Measurements from ENCODE around the gene ZFC3H1. TPM values are rescaled to one million over a fixed set of nuclear protein-coding genes. Genes with fewer than 3 reads are reported as not detected.
A peak's percentile ranks its signal among the peaks of the same experiment; 100 is the strongest.

The ZFC3H1 gene
- total and polyA plus RNA-seq, 2 of the 13 experiments (the other 11 are each of a cell fraction or from before 2014, with no cell fraction given): 17.1 to 38.3 TPM

DNA sequence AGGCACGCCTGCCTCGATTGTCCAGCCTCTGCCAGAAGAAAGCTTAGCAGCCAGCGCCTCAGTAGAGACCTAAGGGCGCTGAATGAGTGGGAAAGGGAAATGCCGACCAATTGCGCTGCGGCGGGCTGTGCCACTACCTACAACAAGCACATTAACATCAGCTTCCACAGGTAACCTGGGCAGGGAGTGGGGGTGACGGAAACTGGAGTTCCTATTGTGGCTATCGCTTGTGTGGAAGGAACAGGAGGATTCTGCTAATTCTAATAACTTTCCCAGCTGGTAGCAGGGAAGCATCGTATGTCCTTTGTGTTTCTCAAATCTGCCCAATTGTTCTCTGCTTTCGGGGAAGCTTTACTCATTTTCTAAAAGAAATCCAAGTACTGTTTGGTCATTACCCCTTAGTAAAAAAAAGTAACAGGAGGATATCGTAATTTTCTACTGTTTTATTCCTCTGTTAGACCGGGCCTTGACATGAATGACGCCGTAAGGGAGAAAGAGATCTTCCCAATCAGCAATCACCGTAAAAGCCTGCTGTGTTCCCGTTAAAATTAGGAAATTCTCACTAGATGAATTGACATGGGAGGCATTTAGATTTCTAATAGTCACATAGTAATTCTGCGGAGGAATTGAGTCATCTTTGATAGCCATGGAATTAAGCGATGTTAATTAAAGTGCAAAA is 902 bp upstream of the ZFC3H1 start (continued):
- TF ChIP-seq, protein P1, sequence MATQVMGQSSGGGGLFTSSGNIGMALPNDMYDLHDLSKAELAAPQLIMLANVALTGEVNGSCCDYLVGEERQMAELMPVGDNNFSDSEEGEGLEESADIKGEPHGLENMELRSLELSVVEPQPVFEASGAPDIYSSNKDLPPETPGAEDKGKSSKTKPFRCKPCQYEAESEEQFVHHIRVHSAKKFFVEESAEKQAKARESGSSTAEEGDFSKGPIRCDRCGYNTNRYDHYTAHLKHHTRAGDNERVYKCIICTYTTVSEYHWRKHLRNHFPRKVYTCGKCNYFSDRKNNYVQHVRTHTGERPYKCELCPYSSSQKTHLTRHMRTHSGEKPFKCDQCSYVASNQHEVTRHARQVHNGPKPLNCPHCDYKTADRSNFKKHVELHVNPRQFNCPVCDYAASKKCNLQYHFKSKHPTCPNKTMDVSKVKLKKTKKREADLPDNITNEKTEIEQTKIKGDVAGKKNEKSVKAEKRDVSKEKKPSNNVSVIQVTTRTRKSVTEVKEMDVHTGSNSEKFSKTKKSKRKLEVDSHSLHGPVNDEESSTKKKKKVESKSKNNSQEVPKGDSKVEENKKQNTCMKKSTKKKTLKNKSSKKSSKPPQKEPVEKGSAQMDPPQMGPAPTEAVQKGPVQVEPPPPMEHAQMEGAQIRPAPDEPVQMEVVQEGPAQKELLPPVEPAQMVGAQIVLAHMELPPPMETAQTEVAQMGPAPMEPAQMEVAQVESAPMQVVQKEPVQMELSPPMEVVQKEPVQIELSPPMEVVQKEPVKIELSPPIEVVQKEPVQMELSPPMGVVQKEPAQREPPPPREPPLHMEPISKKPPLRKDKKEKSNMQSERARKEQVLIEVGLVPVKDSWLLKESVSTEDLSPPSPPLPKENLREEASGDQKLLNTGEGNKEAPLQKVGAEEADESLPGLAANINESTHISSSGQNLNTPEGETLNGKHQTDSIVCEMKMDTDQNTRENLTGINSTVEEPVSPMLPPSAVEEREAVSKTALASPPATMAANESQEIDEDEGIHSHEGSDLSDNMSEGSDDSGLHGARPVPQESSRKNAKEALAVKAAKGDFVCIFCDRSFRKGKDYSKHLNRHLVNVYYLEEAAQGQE (IDR thresholded peaks at IDR 0.05; ENCODE audit: borderline replicate concordance in 1 of 2, low read depth in 1 of 2, low read length in 2 of 2): no peak
- peak; percentile 16; the same call in 1 of the 2 replicates for TF ChIP-seq ZNF607 (CRISPR knock-in tag; IDR thresholded peaks at IDR 0.05; ENCODE audit: borderline replicate concordance)
- TF ChIP-seq ZNF713 (CRISPR knock-in tag; IDR thresholded peaks at IDR 0.05): no peak
- TF ChIP-seq RXRB (CRISPR knock-in tag; IDR thresholded peaks at IDR 0.05; ENCODE audit: borderline replicate concordance): no peak
- no peak for TF ChIP-seq MTF1 (CRISPR knock-in tag; IDR thresholded peaks at IDR 0.05)
- no peak for TF ChIP-seq SNAPC2 (CRISPR knock-in tag; IDR thresholded peaks at IDR 0.05)
- TF ChIP-seq ELF3 (CRISPR knock-in tag; IDR thresholded peaks at IDR 0.05): 0 out of 2 replicates have a peak, but pooled peaks have one; percentile 28
- TF ChIP-seq HDAC6 (IDR thresholded peaks at IDR 0.05; ENCODE audit: low read depth, low read length): no peak
- TF ChIP-seq KLF12 (CRISPR knock-in tag; IDR thresholded peaks at IDR 0.05; ENCODE audit: borderline replicate concordance): no peak
- TF ChIP-seq PAWR (CRISPR knock-in tag; IDR thresholded peaks at IDR 0.05; ENCODE audit: borderline replicate concordance): no peak
- 0 out of 2 replicates have a peak, but pooled peaks have one; percentile 42 for TF ChIP-seq ZNF891 (CRISPR knock-in tag; IDR thresholded peaks at IDR 0.05)
- TF ChIP-seq ZNF451 (CRISPR knock-in tag; IDR thresholded peaks at IDR 0.05): peak; percentile 15; the same call in 1 of the 2 replicates
- TF ChIP-seq, protein P2, sequence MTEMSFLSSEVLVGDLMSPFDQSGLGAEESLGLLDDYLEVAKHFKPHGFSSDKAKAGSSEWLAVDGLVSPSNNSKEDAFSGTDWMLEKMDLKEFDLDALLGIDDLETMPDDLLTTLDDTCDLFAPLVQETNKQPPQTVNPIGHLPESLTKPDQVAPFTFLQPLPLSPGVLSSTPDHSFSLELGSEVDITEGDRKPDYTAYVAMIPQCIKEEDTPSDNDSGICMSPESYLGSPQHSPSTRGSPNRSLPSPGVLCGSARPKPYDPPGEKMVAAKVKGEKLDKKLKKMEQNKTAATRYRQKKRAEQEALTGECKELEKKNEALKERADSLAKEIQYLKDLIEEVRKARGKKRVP (CRISPR knock-in tag; IDR thresholded peaks at IDR 0.05): peak in 1 of 2 experiments; percentile 59; a peak in 1 of 4 replicates
- no peak for TF ChIP-seq FOXM1 (CRISPR knock-in tag; IDR thresholded peaks at IDR 0.05)
- no peak for TF ChIP-seq HMG20B (CRISPR knock-in tag; conservative IDR thresholded peaks at IDR 0.05)
- TF ChIP-seq ATAD3A (CRISPR knock-in tag; IDR thresholded peaks at IDR 0.05): no peak
- TF ChIP-seq ZFYVE20 (CRISPR knock-in tag; IDR thresholded peaks at IDR 0.05; ENCODE audit: borderline replicate concordance, low read depth): no peak
- no peak for TF ChIP-seq ZBTB7A (CRISPR knock-in tag; IDR thresholded peaks at IDR 0.05)
- TF ChIP-seq MED8 (CRISPR knock-in tag; IDR thresholded peaks at IDR 0.05; ENCODE audit: insufficient replicate concordance): no peak
- TF ChIP-seq LCORL (IDR thresholded peaks at IDR 0.05): no peak
- TF ChIP-seq LCORL (CRISPR knock-in tag; IDR thresholded peaks at IDR 0.05): no peak
- TF ChIP-seq JARID2 (CRISPR knock-in tag; IDR thresholded peaks at IDR 0.05; ENCODE audit: insufficient replicate concordance): no peak
- peak; percentile 9; the same call in 1 of the 2 replicates for TF ChIP-seq KDM2A (CRISPR knock-in tag; IDR thresholded peaks at IDR 0.05; ENCODE audit: borderline replicate concordance, low read depth)
- TF ChIP-seq FOXO1 (CRISPR knock-in tag; IDR thresholded peaks at IDR 0.05): no peak
- no peak for TF ChIP-seq FIP1L1 (IDR thresholded peaks at IDR 0.05; ENCODE audit: borderline replicate concordance, insufficient read depth, low read depth, low read length)
- TF ChIP-seq ATF7 (IDR thresholded peaks at IDR 0.05): no peak
- no peak for TF ChIP-seq ATF7 (CRISPR knock-in tag; IDR thresholded peaks at IDR 0.05)
- TF ChIP-seq FOXC1 (CRISPR knock-in tag; IDR thresholded peaks at IDR 0.05; ENCODE audit: borderline replicate concordance): peak; percentile 74; the same call in 1 of the 2 replicates

Data from HepG2 (cell line).